ENCODE data around the gene KIF11.
A peak's percentile ranks its signal among the peaks of the same experiment; 100 is the strongest.
"Not testable (repeated sequence)": the region's sequence is repeated elsewhere in the genome, so short reads cannot be mapped to it uniquely, and the experiment has no call there.

KIF11 gene

DNA sequence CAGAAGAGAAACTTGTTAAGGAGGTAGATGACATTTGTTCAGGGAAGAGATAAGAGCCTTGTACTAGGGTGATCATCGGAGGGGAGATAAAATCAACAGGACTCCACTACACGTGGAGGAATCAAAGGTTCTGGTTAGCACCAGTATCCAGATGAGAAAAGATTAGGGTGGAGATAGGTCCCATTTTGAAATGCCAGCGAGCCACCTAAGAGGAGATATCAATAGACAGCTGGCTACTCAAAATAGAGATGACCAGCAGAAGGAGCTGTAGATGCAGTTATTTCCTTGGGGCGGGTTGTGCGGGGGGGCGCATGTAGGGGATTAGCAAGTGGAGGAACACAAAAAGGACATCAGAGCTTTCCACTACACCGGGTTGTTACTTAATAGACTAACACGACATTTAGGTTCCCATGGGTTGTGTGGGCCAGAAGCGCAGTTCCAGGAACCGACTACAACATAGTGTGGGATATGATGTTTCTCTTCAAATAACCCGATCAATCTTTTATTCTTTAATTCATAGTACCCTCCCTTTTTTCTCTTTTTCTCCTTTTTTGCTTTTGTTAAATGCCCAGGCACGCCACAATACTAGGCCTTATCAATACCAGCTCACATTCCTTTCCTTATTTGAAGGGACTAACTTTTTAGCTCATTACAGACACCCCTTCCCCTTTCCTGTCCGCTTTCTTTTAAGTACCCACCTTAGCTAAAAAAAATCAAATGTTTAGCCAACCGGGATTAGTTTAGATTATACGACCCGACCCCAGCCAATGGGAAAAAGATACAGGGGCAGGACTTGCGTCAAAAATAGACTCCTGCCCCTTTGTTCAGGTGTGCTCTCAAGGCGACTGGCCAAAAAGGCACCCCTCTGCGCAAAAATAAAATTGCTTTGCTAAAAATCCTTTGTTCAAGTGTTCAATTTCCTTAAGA lies 2.0 kb upstream of the KIF11 start:
- peak; percentile 58 for DNase-seq (ENCODE audit: low read depth)

DNA sequence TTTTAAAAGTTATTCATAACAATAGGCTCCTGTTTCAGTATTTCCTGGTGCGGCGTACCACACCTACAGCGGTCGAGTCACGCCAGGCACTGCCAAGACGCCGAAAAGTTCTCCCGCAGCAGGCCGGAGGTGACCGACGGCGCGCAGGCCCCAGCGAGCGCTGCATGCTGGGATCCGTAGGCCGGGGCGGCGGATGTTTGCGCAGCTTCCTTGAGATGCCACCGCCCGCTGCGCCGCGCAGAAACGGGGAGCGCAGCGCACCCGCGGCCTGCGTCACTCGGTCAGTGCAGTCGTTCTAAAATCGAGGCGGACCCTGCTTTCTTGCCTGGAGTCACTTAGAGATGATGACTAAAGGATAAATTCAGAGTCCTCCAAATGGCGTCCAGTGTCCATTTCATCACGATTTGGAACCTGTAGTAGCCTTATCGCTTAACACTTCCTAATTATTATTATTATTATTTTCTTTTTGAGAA lies 1.3 kb upstream of the KIF11 start:
- DNase-seq (ENCODE audit: low read depth) = peak; percentile 92

DNA sequence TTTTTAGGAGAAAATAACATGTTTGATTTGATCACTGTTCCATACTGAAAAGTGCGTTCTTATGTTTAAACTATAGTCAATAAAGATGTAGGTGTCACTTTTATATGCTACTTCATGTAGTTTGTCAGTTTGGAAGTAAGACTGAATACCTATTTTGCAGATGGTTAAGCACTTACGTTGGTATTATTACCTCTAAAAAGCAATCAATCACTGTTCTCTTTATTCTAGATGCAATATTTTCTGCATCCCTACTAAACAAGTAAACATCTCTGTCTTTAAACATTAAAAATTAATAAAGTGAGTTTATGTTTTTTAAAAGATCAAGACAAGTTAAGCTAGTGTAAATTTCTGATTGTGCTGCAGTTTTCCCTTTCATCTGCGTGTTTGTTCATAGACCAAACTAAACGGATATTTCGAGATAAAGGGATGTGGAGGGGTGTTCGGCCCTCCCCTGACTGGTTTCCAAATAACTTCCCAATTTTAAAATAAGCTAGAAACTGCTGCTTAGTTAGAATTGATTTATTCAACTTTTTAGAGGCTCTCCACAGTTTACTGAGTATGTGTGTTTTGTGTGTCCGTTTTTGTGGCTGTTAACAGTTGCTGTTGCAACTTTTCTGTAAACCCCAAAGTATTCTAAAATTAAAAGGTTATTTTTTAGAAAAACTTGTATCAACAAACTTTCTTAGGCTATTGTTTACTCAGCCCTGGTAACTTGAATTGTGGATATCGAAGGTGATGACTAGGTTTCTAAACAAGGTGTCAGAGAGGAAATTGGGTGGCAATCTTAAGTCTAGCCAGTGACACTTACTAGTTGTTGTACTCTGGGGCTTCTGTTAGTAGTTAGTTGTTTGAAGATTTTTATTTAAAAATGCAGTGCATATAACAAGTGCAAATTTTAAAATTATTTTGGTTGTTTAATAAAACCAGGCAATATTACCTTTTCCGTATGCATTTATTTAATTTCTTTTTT lies 974 bp downstream of the KIF11 start:
- peak; percentile 7 for DNase-seq (ENCODE audit: low read depth)

DNA sequence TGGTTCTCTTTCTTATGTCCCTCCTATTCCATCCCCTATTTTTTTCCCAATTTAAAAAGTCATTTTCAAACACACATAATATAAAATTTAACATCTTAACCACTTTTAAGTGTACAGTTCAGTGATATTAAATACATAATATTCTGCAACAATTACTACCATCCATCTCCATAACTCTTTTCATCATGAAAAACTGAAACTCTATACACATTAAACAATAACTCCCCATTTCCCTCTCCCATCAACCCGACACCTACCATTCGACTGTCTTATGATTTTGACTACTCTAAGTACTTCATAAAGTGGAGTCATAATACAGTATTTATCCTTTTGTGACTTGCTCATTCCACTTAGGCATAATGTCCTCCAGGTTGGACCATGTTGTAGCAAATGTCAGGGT lies 2.6 kb downstream of the KIF11 start:
- no peak for DNase-seq (ENCODE audit: low read depth)

DNA sequence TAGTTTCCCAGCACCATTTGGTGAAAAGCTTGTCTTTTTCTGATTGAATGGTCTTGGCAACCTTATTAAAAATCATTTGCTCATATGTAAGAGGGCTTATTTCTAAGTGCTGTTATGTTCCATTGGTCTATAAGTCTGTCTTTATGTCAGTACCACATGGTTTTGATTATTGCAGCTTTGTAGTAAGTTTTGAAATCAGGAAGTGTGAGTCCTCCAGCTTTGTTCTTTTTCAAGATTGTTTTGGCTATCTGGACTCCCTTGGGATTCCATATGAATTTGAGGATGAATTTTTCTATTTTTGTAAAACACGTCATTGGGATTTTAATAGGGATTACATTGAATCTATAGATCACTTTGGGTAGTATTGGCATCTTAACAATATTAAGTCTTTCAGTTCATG lies 5.4 kb downstream of the KIF11 start:
- peak; percentile 32 for DNase-seq (ENCODE audit: low read depth)

DNA sequence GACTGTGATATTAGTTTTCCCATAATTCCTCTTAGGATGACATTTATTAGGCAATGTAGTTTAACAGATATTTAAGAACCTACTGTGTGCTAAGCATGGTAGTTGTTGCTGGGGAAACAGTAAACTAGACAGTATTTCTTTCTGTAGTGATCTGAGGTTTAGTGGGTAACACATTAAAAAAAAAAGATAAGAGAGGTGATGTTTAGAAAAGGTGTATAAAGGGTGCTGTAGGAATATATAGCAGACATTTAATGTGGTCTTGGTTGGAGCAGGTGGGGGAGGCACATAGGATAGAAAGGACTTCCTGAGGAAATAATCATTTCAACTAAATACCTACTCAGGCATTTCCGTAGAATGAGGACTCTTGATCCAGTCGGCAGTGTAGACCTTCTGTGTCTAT lies 11.9 kb downstream of the KIF11 start:
- DNase-seq (ENCODE audit: low read depth) = no peak

DNA sequence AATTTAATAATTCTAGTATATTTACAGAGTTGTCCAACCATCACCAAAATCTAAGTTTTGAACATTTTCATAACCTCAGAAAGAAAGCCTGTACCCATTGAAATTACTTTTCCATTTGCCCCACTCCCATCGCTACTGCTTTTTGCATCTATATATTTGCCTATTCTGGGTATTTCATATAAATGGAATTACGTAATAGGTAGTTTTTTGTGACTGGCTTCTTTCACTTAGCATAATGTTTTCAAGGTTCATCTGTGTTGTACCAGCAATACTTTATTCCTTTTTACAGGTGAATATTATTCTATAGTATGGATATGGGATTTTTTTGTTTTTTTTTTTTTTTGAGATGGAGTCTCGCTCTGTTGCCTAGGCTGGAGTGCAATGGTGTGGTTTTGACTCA lies 22.6 kb downstream of the KIF11 start:
- no peak for DNase-seq (ENCODE audit: low read depth)

DNA sequence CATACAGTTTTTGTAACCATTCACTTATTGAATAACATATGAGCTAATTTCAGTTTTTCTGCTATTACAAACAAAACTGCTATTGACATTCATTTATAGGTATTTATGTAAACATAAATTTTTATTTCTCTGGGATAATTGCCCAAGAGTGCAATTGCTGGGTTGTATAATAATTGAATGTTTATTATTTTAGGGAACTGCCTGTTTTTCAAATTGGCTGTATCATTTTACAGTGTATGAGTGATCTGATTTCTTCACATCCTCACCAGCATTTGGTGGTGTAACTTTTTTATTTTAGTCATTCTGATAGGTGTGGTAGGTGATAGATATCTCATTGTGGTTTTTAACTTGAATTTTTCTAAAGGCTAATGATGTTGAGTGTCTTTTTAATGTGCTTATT lies 26.4 kb downstream of the KIF11 start:
- DNase-seq (ENCODE audit: low read depth) = peak; percentile 29

DNA sequence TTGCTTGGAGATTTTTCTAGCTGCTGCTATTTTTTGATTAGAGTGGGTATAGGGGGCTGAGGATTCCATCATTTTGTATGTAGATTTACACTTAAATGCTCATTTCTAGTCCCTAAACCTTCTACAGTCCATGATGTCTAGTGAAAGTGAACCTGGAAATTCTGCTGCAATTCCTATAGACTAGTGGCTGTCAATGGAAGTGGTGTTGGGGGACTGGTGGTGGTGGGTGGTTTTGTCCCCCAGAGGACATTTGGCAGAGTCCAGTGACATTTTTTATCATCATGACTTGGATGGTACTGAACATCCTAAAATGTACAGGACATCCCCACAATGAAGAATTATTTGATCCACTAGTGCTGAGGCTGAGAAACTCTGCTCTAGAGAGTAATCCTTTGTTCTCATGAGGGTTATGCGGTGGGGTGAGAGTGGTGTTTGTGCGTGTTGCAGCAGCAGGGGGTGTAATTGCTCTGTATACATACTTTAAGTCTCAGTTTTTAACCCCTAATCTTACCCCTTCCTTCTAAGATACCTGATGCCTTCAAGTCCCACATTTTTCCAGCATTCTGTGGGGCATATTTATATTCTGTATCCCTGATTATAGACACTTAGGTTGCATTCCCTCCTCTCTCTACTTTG lies 35.0 kb downstream of the KIF11 start:
- DNase-seq (ENCODE audit: low read depth) = no peak

DNA sequence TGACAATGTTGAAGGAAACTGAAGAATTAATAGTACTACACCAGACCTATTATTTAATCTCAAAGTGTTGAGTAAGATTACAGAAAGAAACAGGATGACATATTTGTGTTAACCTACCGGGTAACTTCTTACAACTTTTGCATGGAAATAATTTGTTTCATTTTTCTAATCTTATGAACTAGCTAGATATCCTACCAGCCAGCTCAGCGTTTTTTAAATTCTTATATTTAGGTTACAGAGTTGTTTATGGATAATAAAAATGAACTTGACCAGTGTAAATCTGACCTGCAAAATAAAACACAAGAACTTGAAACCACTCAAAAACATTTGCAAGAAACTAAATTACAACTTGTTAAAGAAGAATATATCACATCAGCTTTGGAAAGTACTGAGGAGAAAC lies 37.0 kb downstream of the KIF11 start:
- no peak for DNase-seq (ENCODE audit: low read depth)

DNA sequence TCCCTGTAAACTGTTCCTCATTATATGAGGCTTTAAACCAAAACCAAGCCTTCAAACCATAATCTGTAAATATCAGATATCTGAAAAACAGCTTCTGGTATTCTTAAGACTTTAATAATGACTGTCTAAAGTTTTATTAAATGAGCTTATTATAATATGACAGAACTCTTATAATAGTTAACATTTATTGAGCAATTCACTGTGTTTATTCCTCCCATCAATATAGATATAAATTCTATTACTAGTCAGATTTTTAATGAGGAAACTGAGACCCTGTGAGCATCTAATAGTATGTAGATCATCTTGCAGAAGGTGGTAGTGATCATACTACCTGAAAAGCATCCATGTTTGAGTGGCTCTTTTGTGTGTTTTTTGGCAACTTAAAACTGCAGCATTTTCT lies 45.1 kb downstream of the KIF11 start:
- DNase-seq (ENCODE audit: low read depth) = no peak

DNA sequence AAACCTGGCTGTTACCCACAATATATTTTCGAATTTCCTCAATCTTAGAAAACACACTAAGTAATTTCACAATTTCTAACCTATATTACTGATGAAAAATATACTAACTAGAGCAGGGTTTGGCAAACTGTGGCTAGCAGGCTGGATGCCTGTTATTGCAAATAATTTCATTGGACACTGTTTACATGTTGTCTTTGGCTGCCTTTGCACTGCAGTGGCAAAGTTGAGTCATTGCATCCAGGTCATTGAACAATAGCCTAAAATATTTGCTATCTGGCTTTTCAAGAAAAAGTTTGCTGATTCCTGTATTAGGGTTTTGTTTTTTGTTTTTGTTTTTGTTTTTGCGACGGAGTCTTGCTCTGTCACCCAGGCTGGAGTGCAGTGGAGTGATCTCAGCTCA lies 47.2 kb downstream of the KIF11 start:
- DNase-seq (ENCODE audit: low read depth) = peak; percentile 55

DNA sequence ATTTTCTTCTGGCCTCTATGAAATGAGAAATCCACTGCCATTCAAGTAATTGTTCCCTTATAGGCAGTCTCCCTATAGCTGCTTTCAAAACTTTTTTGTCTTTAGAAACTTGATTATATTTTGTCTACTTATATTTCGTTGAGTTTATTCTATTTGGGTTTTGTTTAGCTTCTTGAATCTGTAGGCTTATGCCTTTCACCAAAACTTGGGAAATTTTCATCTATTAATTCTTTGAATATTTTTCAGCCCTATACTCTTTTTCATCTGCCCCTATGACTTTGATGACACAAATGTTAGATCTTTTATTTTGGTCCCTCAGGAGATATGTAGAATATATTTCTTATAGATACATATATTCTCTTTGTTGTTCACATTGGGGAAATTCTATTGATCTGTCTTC lies 48.6 kb downstream of the KIF11 start:
- DNase-seq (ENCODE audit: low read depth) = no peak

DNA sequence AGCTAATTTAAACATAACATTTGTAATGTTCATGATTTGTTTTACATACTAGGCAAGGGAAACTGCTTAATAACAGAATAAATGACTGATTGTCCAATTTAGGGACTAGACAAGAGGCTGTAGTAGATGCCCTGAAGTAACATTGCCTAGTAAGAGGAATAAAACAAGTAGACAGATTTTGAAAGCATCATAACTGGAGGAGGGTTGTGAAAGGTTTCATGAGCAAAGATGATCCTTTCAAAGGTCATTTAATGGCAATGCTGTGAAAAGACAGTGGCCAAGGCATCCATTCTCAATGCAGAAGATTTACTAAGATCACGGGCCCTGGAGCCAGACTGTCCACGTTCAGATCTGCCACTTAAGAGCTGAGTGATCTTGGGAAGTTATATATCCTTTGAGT lies 52.0 kb downstream of the KIF11 start:
- DNase-seq (ENCODE audit: low read depth) = no peak

DNA sequence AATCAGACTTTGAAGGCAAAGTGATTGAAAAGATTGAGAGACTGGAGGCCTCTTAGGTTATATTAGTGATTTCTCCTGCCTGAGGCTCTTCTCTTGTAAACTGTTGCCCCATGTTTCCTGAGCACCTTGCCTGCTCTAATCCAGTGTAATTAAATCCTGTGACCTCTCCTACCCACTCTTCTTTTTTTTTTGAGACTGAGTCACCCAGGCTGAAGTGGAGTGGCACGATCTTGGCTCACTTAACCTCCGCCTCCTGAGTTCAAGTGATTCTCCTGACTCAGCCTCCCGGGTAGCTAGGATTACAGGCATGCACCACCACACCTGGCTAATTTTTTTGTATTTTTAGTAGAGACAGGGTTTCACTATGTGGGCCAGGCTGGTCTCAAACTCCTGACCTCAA lies 57.9 kb downstream of the KIF11 start:
- DNase-seq (ENCODE audit: low read depth) = not testable (repeated sequence)

DNA sequence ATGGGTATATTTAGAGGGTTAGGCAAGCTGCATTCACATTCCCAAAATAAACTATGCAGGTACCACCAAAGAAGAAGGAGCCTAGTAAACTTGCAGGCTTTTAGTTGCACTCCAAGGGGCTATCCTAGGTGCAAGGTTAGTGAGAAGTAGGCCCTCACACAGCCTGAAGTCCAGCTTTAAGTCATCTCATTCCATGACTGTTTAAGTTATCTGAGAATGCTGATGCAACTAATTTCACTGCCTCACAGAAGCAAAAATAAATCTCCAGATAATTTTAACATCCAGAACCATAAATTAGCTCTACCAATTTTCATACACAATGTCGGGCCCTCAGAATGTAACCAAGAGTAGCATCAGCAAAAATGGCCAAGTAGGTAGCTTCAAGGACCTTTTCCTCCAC lies 62.5 kb downstream of the KIF11 start:
- DNase-seq (ENCODE audit: low read depth) = no peak

DNA sequence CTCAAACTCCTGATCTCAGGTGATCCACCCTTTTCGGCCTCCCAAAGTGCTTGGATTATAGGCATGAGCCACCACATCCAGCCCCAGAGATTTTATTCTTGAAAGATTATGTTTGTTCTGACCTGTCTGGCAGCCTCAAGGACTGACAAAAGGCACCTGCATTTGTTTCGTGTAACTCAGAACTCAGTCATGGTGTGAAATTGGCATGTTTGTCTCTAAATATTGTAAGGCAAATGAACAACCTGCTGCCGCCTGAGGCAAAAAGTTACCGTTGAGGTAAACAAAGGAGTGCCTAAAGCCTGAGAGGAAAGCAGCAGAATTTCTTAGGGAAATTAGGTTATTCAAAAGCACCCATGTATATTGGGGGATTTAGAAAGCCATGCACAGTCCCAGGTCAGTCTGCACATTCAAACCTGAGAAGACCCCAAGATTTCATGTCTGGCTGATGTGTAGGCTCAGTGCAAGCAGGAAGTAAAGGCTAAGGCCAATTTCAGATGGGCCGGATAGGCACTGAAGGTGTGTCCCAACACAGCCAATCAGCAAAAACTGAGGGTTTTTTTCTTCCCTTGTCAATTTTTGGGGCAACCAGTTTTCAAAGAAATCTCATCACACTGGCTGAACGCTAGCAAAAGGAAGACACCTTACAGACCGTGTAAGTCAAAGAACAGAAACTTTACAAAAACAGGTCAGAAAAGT lies 63.5 kb downstream of the KIF11 start:
- no peak for DNase-seq (ENCODE audit: low read depth)

DNA sequence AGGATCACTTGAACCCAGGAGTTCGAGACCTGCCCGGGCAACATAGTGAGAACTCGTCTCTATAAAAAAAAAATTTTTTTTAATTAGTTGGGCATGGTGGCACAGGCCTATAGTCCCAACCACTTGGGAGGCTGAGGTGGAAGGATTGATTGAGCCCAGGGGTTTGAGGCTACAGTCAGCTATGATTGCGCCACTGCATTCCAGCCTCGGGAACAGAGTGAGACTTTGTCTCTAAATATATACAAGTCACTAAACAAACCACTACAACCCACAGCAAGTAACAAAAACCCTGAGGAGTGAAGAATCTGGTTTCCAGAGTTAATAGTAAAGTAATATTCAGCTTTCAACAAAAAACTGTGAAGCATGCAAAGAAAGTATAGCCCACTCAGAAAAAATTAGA lies 64.1 kb downstream of the KIF11 start:
- peak; percentile 42 for DNase-seq (ENCODE audit: low read depth)

DNA sequence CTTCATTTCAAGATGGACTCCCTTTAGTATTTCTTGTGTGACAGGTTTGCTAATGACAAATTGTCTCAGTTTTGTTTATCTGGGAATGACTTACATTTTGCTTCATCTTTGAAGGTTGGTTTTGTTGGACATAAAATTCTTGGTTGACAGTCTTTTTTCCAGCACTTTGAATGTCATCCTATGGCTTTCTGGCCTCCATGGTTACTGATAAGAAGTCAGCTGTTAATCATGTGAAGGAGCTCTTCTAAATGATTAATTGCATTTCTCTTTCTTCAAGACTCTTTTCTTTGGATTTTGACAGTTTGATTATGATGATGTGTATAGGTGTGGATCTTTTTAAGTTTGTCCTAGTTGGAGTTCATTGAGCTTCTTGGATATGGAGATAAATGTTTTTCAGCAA lies 69.9 kb downstream of the KIF11 start:
- no peak for DNase-seq (ENCODE audit: low read depth)

DNA sequence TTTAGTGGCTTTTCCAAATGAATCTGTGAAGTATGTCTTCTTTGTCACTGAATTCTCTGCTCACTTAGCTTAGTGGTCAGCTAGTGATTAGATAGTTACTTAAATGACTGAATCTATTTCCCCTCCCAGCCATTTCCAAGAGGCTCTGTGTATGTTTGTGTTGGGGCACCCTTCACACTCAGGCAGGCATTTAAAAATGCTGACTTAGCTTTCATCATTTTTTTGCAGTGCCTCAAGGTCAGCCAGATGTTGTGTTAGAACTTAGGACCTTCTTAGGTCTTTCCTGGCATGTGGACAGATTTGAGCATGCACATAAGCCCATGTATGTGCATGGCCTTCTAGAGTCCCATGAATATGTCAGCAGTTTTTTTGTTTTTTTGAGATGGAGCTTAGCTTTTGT lies 71.4 kb downstream of the KIF11 start:
- DNase-seq (ENCODE audit: low read depth) = no peak

DNA sequence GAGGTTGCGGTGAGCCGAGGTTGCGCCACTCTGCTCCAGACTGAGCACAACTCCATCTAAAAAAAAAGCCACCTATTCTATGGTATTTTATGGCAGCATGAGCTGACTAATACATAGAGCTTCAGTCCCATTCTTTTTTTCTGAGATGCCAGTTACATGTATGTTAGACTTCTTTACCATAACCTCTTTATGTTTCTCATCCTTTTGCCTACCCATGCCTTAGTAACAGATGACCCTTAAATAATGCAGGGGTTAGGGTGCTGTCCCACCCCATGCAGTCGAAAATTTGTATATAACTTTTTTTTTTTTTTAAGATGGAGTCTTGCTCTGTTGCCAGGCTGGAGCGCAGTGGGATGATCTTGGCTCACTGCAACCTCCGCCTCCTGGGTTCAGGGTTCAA lies 74.1 kb downstream of the KIF11 start:
- DNase-seq (ENCODE audit: low read depth) = no peak

DNA sequence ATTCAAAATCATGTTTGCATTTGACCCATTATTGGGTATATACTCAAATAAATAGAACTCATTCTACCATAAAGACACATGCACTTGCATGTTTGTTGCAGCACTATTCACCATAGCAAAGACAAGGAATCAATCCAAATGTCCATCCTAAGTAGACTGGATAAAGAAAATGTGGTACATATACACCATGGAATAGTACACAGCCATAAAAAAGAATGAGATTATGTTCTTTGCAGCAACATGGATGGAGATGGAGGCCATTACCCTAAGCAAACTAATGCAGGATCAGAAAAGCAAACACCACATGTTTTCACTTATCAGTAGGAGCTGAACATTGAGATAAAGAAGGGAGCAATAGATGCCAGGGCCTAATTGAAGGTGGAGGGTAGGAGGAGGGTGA lies 84.8 kb downstream of the KIF11 start:
- DNase-seq (ENCODE audit: low read depth) = no peak
